GM18909 (cell line): ENCODE measurements around the gene PRKCB.
"Not testable (repeated sequence)": the region's sequence is repeated elsewhere in the genome, so short reads cannot be mapped to it uniquely, and the experiment has no call there.

Experiments used
- ATAC-seq: cut with Tn5 transposase; IDR thresholded peaks from one replicate; pipeline ENCODE4 v1.9.1; 2021; ENCODE audit warnings: mild to moderate bottlenecking; ENCODE audit not compliant: unreplicated experiment, poor library complexity

PRKCB gene

GRCh38 chr16:24195221-24195620, 359.4 kb downstream of the PRKCB start:
- no peak for ATAC-seq

- no peak for ATAC-seq
Measured at GRCh38 chr16:24198807-24199533, 363.2 kb downstream of the PRKCB start.

GRCh38 chr16:24203675-24204074, 367.9 kb downstream of the PRKCB start:
- no peak for ATAC-seq

- no peak for ATAC-seq
Measured at GRCh38 chr16:24204150-24204665, 368.4 kb downstream of the PRKCB start.

GRCh38 chr16:24206926-24207325, 371.1 kb downstream of the PRKCB start:
- no peak for ATAC-seq

- no peak for ATAC-seq
Measured at GRCh38 chr16:24208710-24209109, 372.9 kb downstream of the PRKCB start.

- ATAC-seq, result no peak
Measured at GRCh38 chr16:24214992-24215391, 379.2 kb downstream of the PRKCB start.

GRCh38 chr16:24216961-24217360, 381.2 kb downstream of the PRKCB start:
- no peak for ATAC-seq

- no peak for ATAC-seq
Measured at GRCh38 chr16:24217461-24217860, 381.7 kb downstream of the PRKCB start.

GRCh38 chr16:24218299-24218698, 382.5 kb downstream of the PRKCB start:
- ATAC-seq, result no peak

- no peak for ATAC-seq
Measured at GRCh38 chr16:24221219-24221618, 385.4 kb downstream of the PRKCB start.

GRCh38 chr16:24228514-24228913, 392.7 kb downstream of the PRKCB start:
- no peak for ATAC-seq

- no peak for ATAC-seq
Measured at GRCh38 chr16:24232936-24233335, 397.2 kb downstream of the PRKCB start.

- ATAC-seq, result no peak
Measured at GRCh38 chr16:24234737-24235136, 399.0 kb downstream of the PRKCB start.

- ATAC-seq, result no peak
Measured at GRCh38 chr16:24235806-24236205, 400.0 kb downstream of the PRKCB start.

GRCh38 chr16:24238846-24239245, 403.1 kb downstream of the PRKCB start:
- not testable (repeated sequence) for ATAC-seq

- no peak for ATAC-seq
Measured at GRCh38 chr16:24246911-24247607, 411.3 kb downstream of the PRKCB start.

- ATAC-seq, result no peak
Measured at GRCh38 chr16:24253192-24253591, 417.4 kb downstream of the PRKCB start.

- no peak for ATAC-seq
Measured at GRCh38 chr16:24255456-24256371, 419.9 kb downstream of the PRKCB start, which contains the start of gene CACNG3. CACNG3 (plus strand) TSS chr16:24256335; CDS start chr16:24256755, 420 bp downstream.

GRCh38 chr16:24257958-24258357, 422.2 kb downstream of the PRKCB start:
- ATAC-seq, result no peak
